ENCODE data around the gene SEC14L1. TPM values are rescaled to one million over a fixed set of nuclear protein-coding genes. Genes with fewer than 3 reads are reported as not detected.

Gene SEC14L1
- total RNA-seq, 1 donor = 101 TPM

- no peak overlapping the region for H3K4me3 ChIP-seq (ENCODE audit: low read depth, low read length)
- no peak for TF ChIP-seq CTCF (IDR thresholded peaks at IDR 0.05; ENCODE audit: insufficient read depth, low read depth, low read length)
- no peak for DNase-seq (ENCODE audit: low read depth)
These were observed 124.0 kb downstream of the SEC14L1 start for GRCh38 chr17:77264617-77265230.

- no peak for TF ChIP-seq CTCF (IDR thresholded peaks at IDR 0.05; ENCODE audit: insufficient read depth, low read depth, low read length)
- no peak for DNase-seq (ENCODE audit: low read depth)
- H3K4me3 ChIP-seq (ENCODE audit: low read depth, low read length) = no peak overlapping the region
These were observed 125.4 kb downstream of the SEC14L1 start for GRCh38 chr17:77266213-77266612.

Small RNA genes within 50 kb of the gene (small RNA-seq; reads per million reads assigned to genes)
- not detected for gene RNU4-47P
